ENCODE data around the gene UGT1A8. TPM values are rescaled to one million over a fixed set of nuclear protein-coding genes. Genes with fewer than 3 reads are reported as not detected.

UGT1A8 gene
- total and polyA plus RNA-seq, 2 experiments from 2014 or later, result 0.45 TPM; not detected in 1

DNA sequence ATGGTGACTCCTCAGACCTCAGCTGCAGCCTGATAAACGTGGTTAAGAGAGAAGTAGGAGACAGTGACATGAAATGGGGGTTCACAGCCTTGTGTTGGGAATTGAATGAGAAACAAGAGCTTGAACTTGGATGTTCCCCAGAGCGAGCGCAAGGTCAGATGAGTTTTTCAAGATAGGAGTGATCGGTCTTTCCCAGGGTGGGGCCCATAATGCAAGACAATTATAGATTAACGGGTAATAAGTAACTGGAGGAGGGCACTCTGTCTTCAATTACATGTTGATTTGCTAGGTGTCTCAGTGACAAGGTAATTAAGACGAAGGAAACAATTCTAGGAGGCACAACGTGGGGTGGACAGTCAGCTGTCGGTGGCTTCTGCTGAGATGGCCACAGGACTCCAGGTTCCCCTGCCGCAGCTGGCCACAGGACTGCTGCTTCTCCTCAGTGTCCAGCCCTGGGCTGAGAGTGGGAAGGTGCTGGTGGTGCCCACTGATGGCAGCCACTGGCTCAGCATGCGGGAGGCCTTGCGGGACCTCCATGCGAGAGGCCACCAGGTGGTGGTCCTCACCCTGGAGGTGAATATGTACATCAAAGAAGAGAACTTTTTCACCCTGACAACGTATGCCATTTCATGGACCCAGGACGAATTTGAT, 95.3 kb downstream of the UGT1A8 start, which contains the start of gene UGT1A5 (continued):
- TF ChIP-seq, protein P1, sequence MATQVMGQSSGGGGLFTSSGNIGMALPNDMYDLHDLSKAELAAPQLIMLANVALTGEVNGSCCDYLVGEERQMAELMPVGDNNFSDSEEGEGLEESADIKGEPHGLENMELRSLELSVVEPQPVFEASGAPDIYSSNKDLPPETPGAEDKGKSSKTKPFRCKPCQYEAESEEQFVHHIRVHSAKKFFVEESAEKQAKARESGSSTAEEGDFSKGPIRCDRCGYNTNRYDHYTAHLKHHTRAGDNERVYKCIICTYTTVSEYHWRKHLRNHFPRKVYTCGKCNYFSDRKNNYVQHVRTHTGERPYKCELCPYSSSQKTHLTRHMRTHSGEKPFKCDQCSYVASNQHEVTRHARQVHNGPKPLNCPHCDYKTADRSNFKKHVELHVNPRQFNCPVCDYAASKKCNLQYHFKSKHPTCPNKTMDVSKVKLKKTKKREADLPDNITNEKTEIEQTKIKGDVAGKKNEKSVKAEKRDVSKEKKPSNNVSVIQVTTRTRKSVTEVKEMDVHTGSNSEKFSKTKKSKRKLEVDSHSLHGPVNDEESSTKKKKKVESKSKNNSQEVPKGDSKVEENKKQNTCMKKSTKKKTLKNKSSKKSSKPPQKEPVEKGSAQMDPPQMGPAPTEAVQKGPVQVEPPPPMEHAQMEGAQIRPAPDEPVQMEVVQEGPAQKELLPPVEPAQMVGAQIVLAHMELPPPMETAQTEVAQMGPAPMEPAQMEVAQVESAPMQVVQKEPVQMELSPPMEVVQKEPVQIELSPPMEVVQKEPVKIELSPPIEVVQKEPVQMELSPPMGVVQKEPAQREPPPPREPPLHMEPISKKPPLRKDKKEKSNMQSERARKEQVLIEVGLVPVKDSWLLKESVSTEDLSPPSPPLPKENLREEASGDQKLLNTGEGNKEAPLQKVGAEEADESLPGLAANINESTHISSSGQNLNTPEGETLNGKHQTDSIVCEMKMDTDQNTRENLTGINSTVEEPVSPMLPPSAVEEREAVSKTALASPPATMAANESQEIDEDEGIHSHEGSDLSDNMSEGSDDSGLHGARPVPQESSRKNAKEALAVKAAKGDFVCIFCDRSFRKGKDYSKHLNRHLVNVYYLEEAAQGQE (IDR thresholded peaks at IDR 0.05; ENCODE audit: unreplicated experiment), result no peak
- TF ChIP-seq JUNB (IDR thresholded peaks at IDR 0.05; ENCODE audit: unreplicated experiment), result no peak
- TF ChIP-seq EZH2phosphoT487 (IDR thresholded peaks at IDR 0.05; ENCODE audit: unreplicated experiment), result no peak
- no peak for TF ChIP-seq ZNF331 (CRISPR knock-in tag; IDR thresholded peaks at IDR 0.05; ENCODE audit: low read depth)
- TF ChIP-seq, protein P2, sequence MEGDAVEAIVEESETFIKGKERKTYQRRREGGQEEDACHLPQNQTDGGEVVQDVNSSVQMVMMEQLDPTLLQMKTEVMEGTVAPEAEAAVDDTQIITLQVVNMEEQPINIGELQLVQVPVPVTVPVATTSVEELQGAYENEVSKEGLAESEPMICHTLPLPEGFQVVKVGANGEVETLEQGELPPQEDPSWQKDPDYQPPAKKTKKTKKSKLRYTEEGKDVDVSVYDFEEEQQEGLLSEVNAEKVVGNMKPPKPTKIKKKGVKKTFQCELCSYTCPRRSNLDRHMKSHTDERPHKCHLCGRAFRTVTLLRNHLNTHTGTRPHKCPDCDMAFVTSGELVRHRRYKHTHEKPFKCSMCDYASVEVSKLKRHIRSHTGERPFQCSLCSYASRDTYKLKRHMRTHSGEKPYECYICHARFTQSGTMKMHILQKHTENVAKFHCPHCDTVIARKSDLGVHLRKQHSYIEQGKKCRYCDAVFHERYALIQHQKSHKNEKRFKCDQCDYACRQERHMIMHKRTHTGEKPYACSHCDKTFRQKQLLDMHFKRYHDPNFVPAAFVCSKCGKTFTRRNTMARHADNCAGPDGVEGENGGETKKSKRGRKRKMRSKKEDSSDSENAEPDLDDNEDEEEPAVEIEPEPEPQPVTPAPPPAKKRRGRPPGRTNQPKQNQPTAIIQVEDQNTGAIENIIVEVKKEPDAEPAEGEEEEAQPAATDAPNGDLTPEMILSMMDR (conservative IDR thresholded peaks at IDR 0.05; ENCODE audit: low read depth in 2 of 2), result no peak
- TF ChIP-seq EZH2 (IDR thresholded peaks at IDR 0.05; ENCODE audit: low read depth, unreplicated experiment), result no peak
- TF ChIP-seq, protein P3, sequence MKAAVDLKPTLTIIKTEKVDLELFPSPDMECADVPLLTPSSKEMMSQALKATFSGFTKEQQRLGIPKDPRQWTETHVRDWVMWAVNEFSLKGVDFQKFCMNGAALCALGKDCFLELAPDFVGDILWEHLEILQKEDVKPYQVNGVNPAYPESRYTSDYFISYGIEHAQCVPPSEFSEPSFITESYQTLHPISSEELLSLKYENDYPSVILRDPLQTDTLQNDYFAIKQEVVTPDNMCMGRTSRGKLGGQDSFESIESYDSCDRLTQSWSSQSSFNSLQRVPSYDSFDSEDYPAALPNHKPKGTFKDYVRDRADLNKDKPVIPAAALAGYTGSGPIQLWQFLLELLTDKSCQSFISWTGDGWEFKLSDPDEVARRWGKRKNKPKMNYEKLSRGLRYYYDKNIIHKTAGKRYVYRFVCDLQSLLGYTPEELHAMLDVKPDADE (IDR thresholded peaks at IDR 0.05), result no peak

DNA sequence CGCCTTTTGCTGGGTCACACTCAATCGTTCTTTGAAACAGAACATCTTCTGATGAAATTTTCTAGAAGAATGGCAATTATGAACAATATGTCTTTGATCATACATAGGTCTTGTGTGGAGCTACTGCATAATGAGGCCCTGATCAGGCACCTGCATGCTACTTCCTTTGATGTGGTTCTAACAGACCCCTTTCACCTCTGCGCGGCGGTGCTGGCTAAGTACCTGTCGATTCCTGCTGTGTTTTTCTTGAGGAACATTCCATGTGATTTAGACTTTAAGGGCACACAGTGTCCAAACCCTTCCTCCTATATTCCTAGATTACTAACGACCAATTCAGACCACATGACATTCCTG, 95.8 kb downstream of the UGT1A8 start:
- no peak for DNase-seq (ENCODE audit: low spot score)
- ATAC-seq, result no peak
- no peaks in the 10 kb centered on the region for H3K27me3 ChIP-seq (ENCODE audit: insufficient read depth)
- Mint-ChIP-seq H3K27me3 (ENCODE audit: insufficient read depth, low read depth, poor library complexity) (peaks cover 13% of the 10 kb centered on the region), H3K4me3 (no peak overlapping the region), H3K27ac (no peak overlapping the region), H3K4me1 (peaks cover 4% of the 10 kb centered on the region; the same call in 1 of the 3 replicates), H3K9me3 (peaks cover 2% of the 10 kb centered on the region; the same call in 2 of the 3 replicates), H3K36me3 (ENCODE audit: low read depth) (no peaks in the 10 kb centered on the region)
- H3K27ac ChIP-seq (ENCODE audit: low read depth), result no peak overlapping the region
- H3K36me3 ChIP-seq (ENCODE audit: insufficient read depth), result no peaks in the 10 kb centered on the region
- H3K79me2 ChIP-seq (replicated peaks; ENCODE audit: insufficient read depth), result no peaks in the 10 kb centered on the region
- no peaks in the 10 kb centered on the region for H3K4me1 ChIP-seq (ENCODE audit: insufficient read depth)
- no peak overlapping the region for H2AFZ ChIP-seq
- H3K9me2 ChIP-seq (ENCODE audit: insufficient read depth), result peaks cover 5% of the 10 kb centered on the region; the same call in 1 of the 2 replicates
- no peaks in the 10 kb centered on the region for H3F3A ChIP-seq (replicated peaks; ENCODE audit: low read depth)
- no peak overlapping the region for H3K4me2 ChIP-seq
- H4K20me1 ChIP-seq (replicated peaks; ENCODE audit: insufficient read depth), result no peaks in the 10 kb centered on the region
- H3K4me3 ChIP-seq, result no peak overlapping the region
- TF ChIP-seq NANOG (IDR thresholded peaks at IDR 0.05; ENCODE audit: borderline replicate concordance), result no peak
- TF ChIP-seq, protein P1 (IDR thresholded peaks at IDR 0.05; ENCODE audit: unreplicated experiment), result no peak
- no peak for TF ChIP-seq EZH2 (IDR thresholded peaks at IDR 0.05; ENCODE audit: low read depth, unreplicated experiment)
- TF ChIP-seq ZNF331 (CRISPR knock-in tag; IDR thresholded peaks at IDR 0.05; ENCODE audit: low read depth), result no peak
- TF ChIP-seq CREB1 (CRISPR knock-in tag; IDR thresholded peaks at IDR 0.05; ENCODE audit: low read depth), result no peak
